Glomerular endothelial cell (primary cell): ENCODE data around the gene METAP1. TPM values are rescaled to one million over a fixed set of nuclear protein-coding genes. Genes with fewer than 3 reads are reported as not detected.
"Not testable (repeated sequence)": the region's sequence is repeated elsewhere in the genome, so short reads cannot be mapped to it uniquely, and the experiment has no call there.

Experiments used
- DNase-seq: peaks from one replicate; pipeline ENCODE4 v3.0.0-alpha.2; 2011; ENCODE audit warnings: low read depth, low spot score; ENCODE audit errors: extremely low read depth
- total RNA-seq: library from RNA; depleted of rRNA; stranded (reverse); fragments of >200 nt; gene quantifications from 2 replicates; pipeline ENCODE4 v1.2.3, GENCODE V29; 2015

Gene METAP1
- total RNA-seq, 1 donor from 2014 or later: 30.0 TPM

DNA sequence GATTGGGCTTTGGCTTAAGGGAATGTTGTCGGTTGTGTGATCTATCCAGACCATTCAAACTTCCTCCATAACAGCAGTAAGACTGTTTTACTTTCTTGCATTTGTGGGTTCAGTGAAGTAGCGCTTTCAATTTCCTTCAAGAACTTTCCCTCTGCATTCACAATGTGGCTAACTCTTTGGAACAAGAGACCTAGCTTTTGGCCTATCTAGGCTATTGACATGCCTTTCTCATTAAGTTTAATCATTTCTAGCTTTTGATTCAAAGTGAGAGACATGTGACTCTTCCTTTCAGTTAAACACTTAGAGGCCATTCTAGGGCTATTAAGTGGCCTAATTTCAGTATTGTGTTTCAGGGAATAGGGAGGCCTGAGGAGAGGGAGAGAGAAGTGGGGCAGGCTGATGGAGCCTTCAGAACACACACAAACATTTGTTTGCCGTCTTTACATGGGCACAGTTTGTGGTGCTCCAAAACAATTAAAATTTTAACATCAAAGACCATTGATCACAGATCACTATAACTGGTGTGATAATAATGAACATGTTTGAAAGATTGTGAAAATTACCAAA is 59.0 kb downstream of the METAP1 start:
- no peak for DNase-seq

DNA sequence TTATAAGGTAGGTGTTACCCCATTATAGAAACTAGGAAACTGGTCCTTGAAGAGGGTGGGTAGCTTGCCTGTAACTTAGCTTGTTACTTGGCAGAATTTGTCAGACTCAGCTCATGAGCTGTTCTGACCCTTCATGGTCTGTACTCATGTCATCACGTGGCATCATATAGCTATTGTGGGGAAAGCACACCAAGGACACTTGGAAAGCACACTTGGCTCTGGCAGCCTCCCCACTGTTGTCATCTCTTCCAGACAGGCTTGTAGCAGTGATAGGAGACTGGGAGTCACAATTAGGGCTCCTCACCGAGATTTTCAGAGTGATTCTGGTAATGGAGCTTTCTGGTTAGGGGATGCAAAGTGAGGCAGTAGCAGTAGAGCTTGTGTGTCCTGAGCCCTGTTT is 62.7 kb downstream of the METAP1 start:
- no peak for DNase-seq

DNA sequence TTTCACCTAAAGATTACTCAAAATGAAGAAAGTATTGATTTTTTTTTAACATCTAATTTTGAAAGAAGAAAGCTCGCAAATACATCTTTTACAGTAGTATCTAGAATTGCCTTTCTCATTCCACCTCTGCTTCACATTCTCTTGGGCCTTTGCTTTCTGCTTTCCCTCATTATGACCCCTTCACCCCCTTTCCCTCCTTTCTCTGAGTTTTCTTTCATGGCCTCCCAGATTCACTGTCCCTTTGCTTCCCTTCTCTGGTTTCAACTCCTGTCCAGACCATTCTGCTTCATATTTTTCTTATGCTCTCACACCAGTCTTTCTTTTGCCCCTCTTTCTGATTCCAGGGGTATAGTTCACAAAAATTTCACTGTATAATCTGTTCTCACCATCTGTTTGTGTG is 64.0 kb downstream of the METAP1 start:
- no peak for DNase-seq

DNA sequence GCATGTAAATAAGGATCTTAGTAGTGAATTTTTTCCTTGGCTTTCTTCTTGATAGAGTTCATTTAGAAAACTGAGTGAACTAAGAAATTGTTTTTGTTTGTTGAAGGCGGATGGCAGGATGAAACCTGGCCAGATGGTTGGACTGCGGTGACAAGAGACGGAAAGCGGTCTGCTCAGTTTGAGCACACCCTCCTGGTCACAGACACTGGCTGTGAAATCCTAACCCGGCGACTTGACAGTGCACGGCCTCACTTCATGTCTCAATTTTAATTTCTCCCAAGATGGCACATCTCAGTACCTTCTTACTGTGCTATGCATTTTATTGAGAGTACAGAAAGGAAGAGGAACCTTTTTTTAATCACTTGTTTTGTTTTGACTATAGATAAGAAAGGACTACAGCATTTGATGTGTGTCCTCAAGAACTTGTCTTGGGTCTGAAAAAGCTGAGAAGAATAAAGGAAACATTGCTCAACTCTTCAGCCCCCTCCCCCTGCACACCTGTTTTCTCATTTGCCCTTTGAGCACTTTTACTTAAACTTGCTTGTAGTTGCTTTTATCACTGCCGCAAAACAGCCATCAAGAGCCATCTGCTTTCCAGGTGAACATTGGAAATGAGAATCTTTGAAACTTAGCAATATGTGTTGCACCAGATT is 65.7 kb downstream of the METAP1 start:
- DNase-seq: no peak

DNA sequence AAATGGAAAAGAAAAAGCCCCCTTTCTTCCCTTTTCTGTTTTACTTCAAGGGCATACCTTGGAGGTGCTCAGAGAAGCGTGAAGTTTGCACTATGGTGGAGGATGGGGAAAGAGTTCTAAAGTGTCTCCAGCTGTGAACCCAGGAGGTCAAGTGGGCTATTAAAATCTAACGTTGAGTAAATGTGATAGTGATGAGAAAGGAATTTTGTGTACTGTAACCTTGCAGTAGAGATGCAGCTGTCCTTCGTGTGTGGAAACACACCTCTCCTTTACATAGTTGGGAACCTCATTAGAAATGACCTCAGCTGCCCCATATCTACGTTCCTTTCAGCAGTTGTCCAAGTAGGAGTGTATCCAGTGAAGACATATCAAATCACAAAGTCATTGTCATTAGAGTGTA is 66.6 kb downstream of the METAP1 start:
- no peak for DNase-seq

DNA sequence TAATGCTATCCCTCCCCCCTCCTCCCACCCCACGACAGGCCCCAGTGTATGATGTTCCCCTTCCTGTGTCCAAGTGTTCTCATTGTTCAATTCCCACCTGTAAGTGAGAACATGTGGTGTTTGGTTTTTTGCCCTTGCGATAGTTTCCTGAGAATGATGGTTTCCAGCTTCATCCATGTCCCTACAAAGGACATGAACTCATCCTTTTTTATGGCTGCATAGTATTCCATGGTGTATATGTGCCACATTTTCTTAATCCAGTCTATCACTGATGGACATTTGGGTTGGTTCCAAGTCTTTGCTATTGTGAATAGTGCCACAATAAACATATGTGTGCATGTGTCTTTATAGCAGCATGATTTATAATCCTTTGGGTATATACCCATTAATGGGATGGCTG is 70.0 kb downstream of the METAP1 start:
- not testable (repeated sequence) for DNase-seq

DNA sequence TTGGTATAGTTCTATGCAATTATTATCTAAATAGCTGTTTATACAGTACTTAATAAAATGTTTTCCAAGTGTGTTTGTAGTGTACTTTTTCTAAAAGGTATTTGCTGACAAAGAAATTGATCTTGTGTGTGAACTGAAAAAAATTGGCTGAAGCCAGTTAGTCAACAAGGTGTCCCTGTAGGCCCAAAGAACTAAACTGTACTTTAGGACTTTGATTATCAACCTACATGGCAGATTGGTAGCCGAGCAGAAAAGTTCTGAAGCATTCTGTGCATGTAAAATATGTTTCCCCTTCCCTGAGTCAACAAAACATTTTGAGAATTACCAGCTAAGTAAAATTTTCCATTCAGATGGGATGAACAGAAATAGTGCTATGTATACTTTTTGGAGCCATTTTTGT is 72.1 kb downstream of the METAP1 start:
- DNase-seq: no peak

DNA sequence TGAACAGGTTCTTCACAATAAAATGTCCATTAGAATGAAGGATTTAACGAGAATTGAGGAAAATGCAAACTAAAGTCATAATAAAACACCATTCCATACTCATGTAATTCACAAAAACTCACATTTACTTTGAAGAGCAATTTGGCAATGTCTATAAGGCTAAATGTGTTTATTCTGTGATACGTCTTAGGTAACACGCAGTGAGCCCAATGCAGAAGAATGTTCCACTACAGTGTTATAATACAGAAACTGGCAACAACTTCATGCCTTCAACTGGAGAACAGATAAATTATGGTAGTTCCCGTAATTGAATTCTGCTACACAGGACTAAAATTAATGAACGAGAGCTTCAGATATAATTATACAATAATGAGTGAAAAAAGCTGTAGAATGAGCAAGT is 75.6 kb downstream of the METAP1 start:
- no peak for DNase-seq

DNA sequence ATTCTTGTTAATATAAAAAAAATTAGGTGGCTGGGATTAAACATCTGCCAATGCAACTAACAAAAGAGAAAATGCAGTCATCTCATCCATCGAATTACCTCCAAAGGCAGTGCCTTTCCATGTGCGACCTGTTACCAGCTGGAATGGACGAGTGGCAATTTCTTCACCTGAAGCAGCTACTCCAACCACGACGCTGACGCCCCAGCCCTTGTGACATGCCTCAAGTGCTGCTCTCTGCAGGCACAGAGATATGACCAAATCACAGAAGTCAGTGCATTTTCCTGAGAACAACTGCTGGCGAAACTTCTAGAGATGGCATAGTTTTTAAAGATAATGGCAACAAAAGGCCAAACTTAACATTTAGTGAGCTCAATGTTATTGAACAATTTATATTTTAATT is 79.3 kb downstream of the METAP1 start:
- DNase-seq: no peak

DNA sequence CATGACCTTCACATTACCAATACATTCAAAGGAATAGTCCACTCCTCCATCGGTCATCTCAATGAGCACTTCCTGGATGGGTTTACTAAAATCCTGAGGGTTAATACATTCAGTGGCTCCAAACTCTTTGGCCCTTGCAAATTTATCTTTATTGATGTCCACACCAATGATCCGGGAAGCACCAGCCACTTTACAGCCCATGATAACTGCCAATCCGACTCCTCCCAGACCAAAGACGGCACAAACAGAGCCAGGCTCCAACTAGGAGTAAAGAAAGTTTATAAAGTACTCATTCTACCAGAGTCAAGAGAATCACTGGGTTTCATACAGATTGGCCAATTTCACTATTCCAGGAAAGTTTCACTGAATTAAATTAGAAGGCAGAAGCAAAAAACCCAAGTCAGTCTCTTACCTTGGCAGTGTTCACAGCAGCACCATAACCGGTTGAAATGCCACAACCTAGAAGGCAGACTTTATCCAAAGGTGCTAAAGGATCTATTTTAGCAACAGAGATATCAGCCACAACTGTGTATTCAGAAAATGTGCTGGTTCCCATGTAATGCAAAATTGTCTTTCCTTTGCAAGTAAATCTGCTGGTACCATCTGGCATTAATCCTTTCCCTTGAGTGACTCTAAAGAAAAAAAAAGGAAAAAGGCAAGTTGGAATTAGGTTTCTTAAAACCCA is 80.9 kb downstream of the METAP1 start:
- DNase-seq: no peak

DNA sequence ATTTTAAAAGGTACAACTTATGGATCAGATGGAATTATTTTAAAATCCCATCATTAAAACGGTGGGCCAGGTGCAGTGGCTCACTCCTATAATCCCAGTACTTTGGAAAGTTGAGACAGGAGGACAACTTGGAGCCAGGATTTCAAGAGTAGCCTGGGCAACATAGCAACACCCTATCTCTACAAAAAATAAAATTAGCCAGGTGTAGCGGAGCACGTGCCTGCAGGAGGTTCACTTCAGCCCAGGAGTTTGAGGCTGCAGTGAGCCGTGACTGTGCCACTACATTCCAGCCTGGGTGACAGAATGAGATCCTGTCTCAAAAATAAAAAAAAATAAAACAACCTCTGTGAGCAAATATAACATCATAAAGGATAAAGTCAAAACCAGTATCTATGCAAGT is 81.7 kb downstream of the METAP1 start:
- DNase-seq: no peak

DNA sequence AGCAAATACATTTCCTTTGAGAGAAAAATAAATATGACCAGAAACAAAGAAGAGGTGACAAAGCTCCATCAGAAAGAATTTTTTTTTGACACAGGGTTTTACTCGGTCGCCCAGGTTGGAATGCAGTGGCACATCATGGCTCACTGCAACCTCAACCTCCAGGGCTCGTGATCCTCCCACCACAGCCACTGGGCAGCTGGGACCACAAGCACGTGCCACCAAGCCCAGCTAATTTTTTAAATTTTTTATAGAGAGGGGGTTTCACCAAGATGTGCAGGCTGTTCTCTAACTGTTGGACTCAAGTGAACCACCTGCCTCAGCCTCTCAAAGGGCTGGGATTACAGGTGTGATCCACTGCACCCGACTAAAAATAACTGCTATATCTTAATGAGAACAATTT is 82.8 kb downstream of the METAP1 start:
- no peak for DNase-seq

DNA sequence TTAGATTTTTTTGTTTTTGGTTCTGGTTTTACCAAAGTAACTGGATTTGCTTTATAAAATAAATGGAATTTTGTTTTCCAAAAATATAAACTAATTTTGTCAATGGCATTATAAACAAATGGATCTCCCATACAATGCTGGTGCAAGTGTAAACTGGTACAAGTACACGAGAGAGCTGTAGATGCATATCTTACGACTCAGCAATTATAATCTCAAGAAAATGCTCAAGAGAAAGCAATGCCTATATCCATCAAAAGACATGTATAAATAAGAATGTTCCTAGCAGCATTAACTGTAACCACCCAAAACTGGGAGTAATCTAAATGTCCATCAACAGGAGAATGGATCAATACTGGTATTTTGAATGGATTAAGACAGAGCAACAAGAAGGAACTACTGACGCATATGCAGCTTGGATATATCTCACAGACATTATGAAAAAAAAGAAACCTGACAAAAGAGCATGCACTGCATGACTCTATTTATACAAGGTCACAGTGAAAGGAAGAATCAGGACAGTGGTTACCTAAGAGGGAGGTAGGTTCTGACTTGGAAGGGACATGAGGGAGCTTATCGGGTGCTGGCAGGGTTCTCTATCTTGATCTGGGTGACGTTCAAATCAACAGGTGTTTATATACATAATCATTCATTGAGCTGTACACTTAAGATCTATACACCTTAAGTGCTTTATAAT is 83.6 kb downstream of the METAP1 start:
- DNase-seq: no peak

DNA sequence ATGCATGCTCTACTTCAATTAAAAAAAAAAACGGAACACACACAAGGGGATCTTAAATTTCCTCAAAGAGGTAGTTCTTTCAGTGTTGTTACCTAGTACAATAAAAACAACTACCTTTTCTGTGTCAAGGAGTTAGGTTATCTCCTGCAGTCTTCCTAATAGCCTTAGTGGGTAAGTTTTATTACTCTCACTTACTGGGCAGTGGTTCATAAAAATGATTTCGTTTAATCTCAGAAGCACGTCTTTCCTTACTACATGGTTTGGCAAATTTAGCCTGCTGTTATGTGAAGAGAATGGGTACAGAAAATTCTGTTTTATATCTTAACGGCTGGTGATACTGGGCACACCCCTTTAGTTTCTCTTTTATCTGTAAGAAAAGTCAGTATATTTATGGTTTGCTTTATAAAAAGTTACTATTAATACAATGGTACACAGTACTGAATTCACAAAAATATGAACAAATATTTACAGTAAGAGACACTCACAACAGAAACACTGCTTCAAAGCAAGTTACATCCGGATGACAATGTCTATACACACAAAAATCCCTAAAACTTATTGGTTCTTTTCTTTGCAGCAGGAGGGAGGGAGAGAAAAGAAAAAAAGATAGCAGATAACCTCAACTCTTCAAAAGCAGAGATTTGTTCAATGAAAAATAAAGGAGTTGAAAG is 84.2 kb downstream of the METAP1 start:
- DNase-seq: no peak

DNA sequence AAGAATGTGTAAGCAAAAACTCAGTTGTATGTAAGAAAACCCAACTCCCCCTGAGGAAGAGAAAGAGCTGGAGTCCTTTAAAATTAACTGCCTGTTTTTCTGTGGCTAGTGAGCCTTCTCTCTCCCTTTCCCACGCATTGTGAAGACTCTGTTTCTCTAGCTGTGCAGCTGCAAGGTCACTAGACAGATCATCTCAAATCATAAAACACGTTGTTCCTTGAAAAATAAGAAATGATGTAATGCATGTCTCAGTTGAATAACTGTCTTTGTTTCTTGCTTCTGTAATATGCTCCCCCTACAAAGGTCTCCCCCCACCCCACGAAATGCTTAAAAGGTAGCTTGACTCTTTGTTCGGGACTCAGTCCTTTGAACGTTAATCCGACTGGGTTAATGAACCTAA is 85.3 kb downstream of the METAP1 start:
- not testable (repeated sequence) for DNase-seq

DNA sequence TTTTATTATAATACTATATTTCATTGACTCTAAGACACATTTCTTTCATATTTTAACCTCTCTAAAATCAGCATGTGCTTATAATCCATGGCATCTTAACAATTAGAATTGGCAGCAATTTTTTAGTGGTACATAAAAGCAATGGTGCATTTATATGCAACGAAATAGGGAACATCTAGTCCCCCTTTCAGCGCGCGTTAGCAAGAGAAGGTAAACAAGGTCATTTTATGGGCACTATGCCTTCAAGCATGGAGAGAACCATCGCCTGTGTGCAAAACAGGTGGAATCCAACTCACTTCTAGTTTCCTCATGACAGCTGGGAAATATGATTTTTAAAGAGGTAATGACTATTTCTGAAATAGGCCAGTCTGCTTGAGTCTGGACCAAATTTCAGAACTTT is 86.7 kb downstream of the METAP1 start:
- DNase-seq: no peak

DNA sequence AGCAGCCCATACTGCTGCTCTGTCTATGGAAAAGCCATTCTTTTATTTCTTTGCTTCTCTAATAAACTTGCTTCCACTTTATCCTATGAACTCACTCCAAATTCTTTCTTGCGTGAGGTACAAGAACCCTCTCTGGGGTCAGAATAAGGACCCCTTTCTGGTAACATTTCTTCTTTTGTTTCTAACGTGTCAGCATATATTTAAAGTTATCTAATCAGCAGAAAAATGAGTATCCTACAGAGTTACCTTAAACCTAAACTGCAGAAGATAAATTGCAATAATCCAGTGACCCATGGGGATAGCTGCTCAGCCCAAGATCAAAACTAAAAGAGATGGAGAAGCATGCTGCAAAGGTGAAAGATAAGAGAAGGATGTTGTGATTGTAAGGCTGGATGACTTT is 89.1 kb downstream of the METAP1 start:
- DNase-seq: no peak

DNA sequence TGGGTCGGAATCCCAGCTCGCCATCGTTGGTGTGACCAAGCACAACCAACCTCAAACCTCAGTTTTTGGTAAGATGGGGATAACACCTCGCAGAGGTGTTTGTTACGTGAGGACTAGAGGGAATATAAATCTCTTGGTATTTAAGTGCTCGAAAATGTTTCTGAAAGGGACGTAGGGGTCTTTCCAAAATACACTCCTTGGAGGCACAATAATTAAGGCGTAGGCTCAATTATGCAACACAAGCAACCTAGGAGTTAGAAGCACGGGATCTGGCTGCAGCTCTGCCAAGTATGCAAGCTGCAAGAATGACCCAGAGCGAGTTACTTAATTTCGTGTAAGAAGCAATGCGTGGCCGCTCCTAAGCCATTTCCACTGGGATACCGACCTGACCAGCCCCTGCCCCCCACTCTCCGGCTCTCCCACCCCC is 92.5 kb downstream of the METAP1 start:
- DNase-seq: peak; percentile 23

DNA sequence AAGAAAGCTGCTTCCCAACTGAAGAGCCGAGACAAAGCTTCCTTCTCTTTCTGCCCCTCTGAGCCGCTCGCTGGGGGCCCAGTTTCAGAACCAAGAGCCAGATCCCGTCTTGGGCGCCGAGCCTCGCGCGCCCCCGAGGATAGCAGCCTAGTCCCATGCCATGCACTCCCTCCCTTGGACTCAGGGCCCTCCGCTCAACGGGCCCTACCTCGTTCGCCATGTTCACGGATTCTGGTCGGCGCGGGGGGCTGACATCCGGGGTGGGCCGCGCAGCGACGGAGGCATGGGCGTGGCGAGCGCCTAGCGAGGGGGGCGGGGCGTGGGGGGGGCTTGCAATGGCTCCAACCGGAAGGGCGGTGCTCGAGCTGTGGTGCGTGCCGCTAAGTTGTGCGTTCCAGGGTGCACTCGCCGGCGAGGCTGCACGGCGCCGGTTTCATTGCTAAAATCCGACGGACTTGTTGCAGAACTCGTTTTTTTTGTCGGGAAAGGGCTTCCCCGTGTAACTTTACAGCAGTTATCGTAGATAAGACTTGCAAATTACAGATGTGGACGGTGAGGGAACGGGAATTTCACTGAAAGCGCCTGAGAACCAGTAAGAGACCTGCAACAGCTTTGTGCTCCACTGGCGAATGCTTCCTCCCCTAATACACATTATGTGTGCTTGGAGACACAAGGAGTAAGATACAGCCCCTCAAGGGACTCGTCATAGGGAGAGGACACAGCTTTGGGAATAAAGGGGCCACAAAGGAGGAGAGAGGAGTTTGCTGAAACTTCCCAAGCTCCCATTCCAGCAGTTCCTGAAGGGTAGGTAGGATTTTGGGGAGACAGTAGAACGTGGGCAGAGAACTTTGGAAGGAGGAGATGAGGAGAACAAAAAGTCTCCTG is 93.2 kb downstream of the METAP1 start, which contains the start of gene ADH5:
ADH5 (minus strand) TSS at position 308 of the 885 bp plus-strand sequence; CDS start at position 220, 88 bp downstream.
- peak; percentile 22 for DNase-seq
